Karpas-422 (cell line): Measurements from ENCODE around the gene ANKFY1. TPM values are rescaled to one million over a fixed set of nuclear protein-coding genes. Genes with fewer than 3 reads are reported as not detected.

ENCODE experiments used
- DNase-seq: peaks from one replicate; pipeline ENCODE4 v3.0.0-alpha.2; 2015
- H2AFZ ChIP-seq: fragments of 200-600 bp; sonication (generic); 2 replicates; pipeline ENCODE4 v1.6.1; 2014; ENCODE audit warnings: antibody characterized with exemption, low read length, mixed read lengths
- H3K27ac ChIP-seq: fragments of 200-600 bp; sonication (generic); 2 replicates; pipeline ENCODE4 v1.5.1; 2014; ENCODE audit warnings: mild to moderate bottlenecking, low read length, moderate library complexity
- H3K27me3 ChIP-seq: fragments of 200-600 bp; sonication (generic); 2 replicates; pipeline ENCODE4 v1.6.1; 2014; ENCODE audit warnings: low read length, mixed read lengths
- H3K36me3 ChIP-seq: fragments of 200-600 bp; sonication (generic); 2 replicates; pipeline ENCODE4 v1.6.1; 2014; ENCODE audit warnings: low read length, mixed read lengths; ENCODE audit not compliant: insufficient read depth
- H3K4me1 ChIP-seq: fragments of 200-600 bp; sonication (generic); 2 replicates; pipeline ENCODE4 v1.6.1; 2014; ENCODE audit warnings: mild to moderate bottlenecking, low read length, mixed read lengths
- H3K4me2 ChIP-seq: fragments of 200-600 bp; sonication (generic); 2 replicates; pipeline ENCODE4 v1.6.1; 2014; ENCODE audit warnings: low read length, low read depth, mild to moderate bottlenecking; ENCODE audit not compliant: poor library complexity, severe bottlenecking
- H3K4me3 ChIP-seq: fragments of 200-600 bp; sonication (generic); 2 replicates; pipeline ENCODE4 v1.5.1; 2014; ENCODE audit warnings: mild to moderate bottlenecking, antibody characterized with exemption, low read length, mixed read lengths
- H3K79me2 ChIP-seq: fragments of 200-600 bp; sonication (generic); 2 replicates; pipeline ENCODE4 v1.6.1; 2014; ENCODE audit warnings: mild to moderate bottlenecking, low read length, mixed read lengths
- H3K9ac ChIP-seq: fragments of 200-600 bp; sonication (generic); 2 replicates; pipeline ENCODE4 v1.6.0; 2014; ENCODE audit warnings: low read length
- H3K9me2 ChIP-seq: fragments of 200-600 bp; sonication (generic), shearing (Covaris generic); replicated peaks from 2 replicates; pipeline ENCODE4 v1.6.0; 2014; ENCODE audit warnings: mild to moderate bottlenecking, low read length, moderate library complexity; ENCODE audit not compliant: insufficient read depth
- H3K9me3 ChIP-seq: fragments of 300-700, 200-600 bp; sonication (generic); 2 replicates; pipeline ENCODE4 v1.6.1; 2014; ENCODE audit warnings: low read length, mixed read lengths
- H4K20me1 ChIP-seq: fragments of 200-600 bp; sonication (generic); 2 replicates; pipeline ENCODE4 v1.6.1; 2014; ENCODE audit warnings: mild to moderate bottlenecking, antibody characterized with exemption, low read length, low read depth; ENCODE audit not compliant: insufficient read depth
- small RNA-seq: library from RNA; depleted of rRNA; stranded (forward); fragments of <200 nt; gene quantifications from one replicate; pipeline ENCODE3, GENCODE V24; 2014
- total RNA-seq: library from RNA; depleted of rRNA; stranded (reverse); fragments of >200 nt; shearing (Covaris generic); gene quantifications from 2 replicates; pipeline ENCODE4 v1.2.3, GENCODE V29; 2014; ENCODE audit warnings: low replicate concordance; rRNA removed

ANKFY1 gene
- total RNA-seq, 1 experiment from 2014 or later = 34.4 TPM

GRCh38 chr17:4124999-4125398 lies 138.8 kb downstream of the ANKFY1 start:
- Histone ChIP-seq H3K27me3 (no peaks in the 10 kb centered on the region), H3K9me3 (no peaks in the 10 kb centered on the region), H3K9me2 (no peaks in the 10 kb centered on the region), H2AFZ (no peak overlapping the region), H3K36me3 (peaks cover 11% of the 10 kb centered on the region), H3K4me1 (peaks cover 19% of the 10 kb centered on the region), H3K27ac (peak overlapping the region; percentile 23; the same call in 1 of the 2 replicates), H3K79me2 (peaks cover 57% of the 10 kb centered on the region), H3K4me2 (no peak overlapping the region), H3K9ac (no peak overlapping the region), H4K20me1 (no peaks in the 10 kb centered on the region), H3K4me3 (no peak overlapping the region)
- DNase-seq = no peak

DNA sequence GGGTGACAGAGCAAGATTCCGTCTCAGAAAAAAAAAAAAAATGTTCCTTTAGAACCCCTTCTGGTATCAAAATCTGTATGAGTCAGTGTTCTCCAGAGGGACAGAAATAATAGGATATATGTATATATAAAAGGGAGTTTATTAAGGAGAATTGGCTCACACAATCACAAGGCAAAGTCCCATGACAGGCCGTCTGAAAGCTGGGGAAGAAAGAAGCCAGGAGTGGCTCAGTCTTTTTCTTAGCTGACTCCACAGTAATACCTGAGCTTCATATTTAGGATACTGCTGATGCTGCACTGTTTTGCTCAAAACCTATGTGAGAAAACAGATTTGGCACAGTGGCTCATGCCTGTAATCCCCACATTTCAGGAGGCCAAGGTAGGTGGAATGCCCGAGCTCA lies 143.4 kb downstream of the ANKFY1 start:
- no peak overlapping the region for H3K9ac ChIP-seq
- no peak overlapping the region for H3K4me2 ChIP-seq
- H3K4me3 ChIP-seq = no peak overlapping the region
- H3K27ac ChIP-seq = no peak overlapping the region
- H2AFZ ChIP-seq = no peak overlapping the region
- no peaks in the 10 kb centered on the region for H3K4me1 ChIP-seq
- H3K9me3 ChIP-seq = no peaks in the 10 kb centered on the region
- H3K27me3 ChIP-seq = no peaks in the 10 kb centered on the region
- no peak for DNase-seq
- no peaks in the 10 kb centered on the region for H3K9me2 ChIP-seq
- H3K79me2 ChIP-seq = peaks cover 20% of the 10 kb centered on the region
- H3K36me3 ChIP-seq = peaks cover 22% of the 10 kb centered on the region
- H4K20me1 ChIP-seq = no peaks in the 10 kb centered on the region

DNA sequence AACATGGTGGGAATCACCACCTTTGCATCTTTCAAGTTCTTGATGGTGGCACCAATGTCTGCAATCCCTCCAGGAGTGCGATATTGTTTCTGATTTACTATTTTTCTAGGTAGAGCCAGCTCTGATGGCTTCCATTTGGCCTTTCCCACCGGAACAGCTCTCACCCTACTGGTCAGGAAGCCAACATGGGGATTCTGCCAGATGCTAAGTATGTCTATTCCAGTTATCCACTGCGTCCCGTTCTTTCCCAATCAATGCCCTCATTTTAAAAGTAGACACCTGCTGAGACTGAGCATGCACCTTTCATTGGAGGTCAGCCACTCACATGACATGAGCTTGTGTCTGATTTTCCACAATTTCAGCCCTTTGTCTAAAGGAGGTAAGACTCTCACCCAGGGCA lies 144.5 kb downstream of the ANKFY1 start:
- Histone ChIP-seq H3K4me3 (no peak overlapping the region), H3K27ac (no peak overlapping the region), H3K9me3 (no peaks in the 10 kb centered on the region), H3K4me1 (no peaks in the 10 kb centered on the region), H2AFZ (no peak overlapping the region), H3K4me2 (no peak overlapping the region), H3K79me2 (peaks cover 13% of the 10 kb centered on the region), H3K27me3 (no peaks in the 10 kb centered on the region), H4K20me1 (no peaks in the 10 kb centered on the region), H3K9ac (no peak overlapping the region), H3K9me2 (no peaks in the 10 kb centered on the region), H3K36me3 (peaks cover 26% of the 10 kb centered on the region)
- no peak for DNase-seq

- Histone ChIP-seq H3K36me3 (peaks cover 23% of the 10 kb centered on the region; the same call in 1 of the 2 replicates), H4K20me1 (no peaks in the 10 kb centered on the region)
- no peak for DNase-seq
Observed at GRCh38 chr17:4118015-4118743, 145.6 kb downstream of the ANKFY1 start.

GRCh38 chr17:4116516-4116915 lies 147.3 kb downstream of the ANKFY1 start:
- Histone ChIP-seq H4K20me1 (no peaks in the 10 kb centered on the region), H2AFZ (no peak overlapping the region), H3K9me3 (no peaks in the 10 kb centered on the region), H3K4me3 (no peak overlapping the region), H3K9me2 (no peaks in the 10 kb centered on the region), H3K79me2 (peaks cover 6% of the 10 kb centered on the region; the same call in 1 of the 2 replicates), H3K36me3 (peaks cover 27% of the 10 kb centered on the region; the same call in 1 of the 2 replicates), H3K9ac (no peak overlapping the region), H3K27ac (no peak overlapping the region), H3K4me1 (no peaks in the 10 kb centered on the region), H3K27me3 (no peaks in the 10 kb centered on the region), H3K4me2 (no peak overlapping the region)
- DNase-seq = no peak

More at GRCh38 chr17:4118015-4118743, 145.6 kb downstream of the ANKFY1 start:
- Histone ChIP-seq H3K27ac (no peak overlapping the region), H3K79me2 (peaks cover 6% of the 10 kb centered on the region; the same call in 1 of the 2 replicates), H3K9ac (no peak overlapping the region), H3K4me3 (no peak overlapping the region), H2AFZ (no peak overlapping the region), H3K27me3 (no peaks in the 10 kb centered on the region), H3K4me1 (no peaks in the 10 kb centered on the region), H3K9me2 (no peaks in the 10 kb centered on the region), H3K4me2 (no peak overlapping the region), H3K9me3 (no peaks in the 10 kb centered on the region)

Small RNA genes within 50 kb of the gene (small RNA-seq; reads per million reads assigned to genes)
- not detected for gene RF00019

Other genes with a start within 250 kb of the ANKFY1 start
- gene ZZEF1, start 120.9 kb downstream of the ANKFY1 start, total RNA-seq = 54.0 and 70.6 TPM in 2 replicates
- gene CYB5D2, start 120.8 kb downstream of the ANKFY1 start, total RNA-seq = 4.9 and 14.5 TPM in 2 replicates
- gene UBE2G1, start 102.7 kb upstream of the ANKFY1 start, total RNA-seq = 45.2 and 60.8 TPM in 2 replicates
- 4.1 and 12.9 TPM in 2 replicates for gene SPNS3, start 170.0 kb upstream of the ANKFY1 start, total RNA-seq
- gene SPNS2, start 234.9 kb upstream of the ANKFY1 start, total RNA-seq = not detected in 2 replicates